H1 (cell line): ENCODE data around the gene WNK2. TPM values are rescaled to one million over a fixed set of nuclear protein-coding genes. Genes with fewer than 3 reads are reported as not detected.

Experiments
- HDAC2 ChIP-seq, 2 experiments: fragments of 300-600 bp in 1 of 2; sonication (generic) in 1 of 2; IDR thresholded peaks; 2 replicates each; pipeline ENCODE4 v1.6.1; 2011 to 2012; ENCODE audit warnings: low read depth in 2 of 2, low read length in 2 of 2, mild to moderate bottlenecking in 2 of 2, moderate library complexity in 2 of 2, borderline replicate concordance in 1 of 2, inconsistent platforms in 1 of 2
- polyA plus RNA-seq, 7 experiments: library from polyadenylated mRNA; depleted of rRNA in 3 of 7; stranded (reverse) in 5 of 7; unstranded in 2 of 7; fragments of >200 nt in 5 of 7; fragments of 200-250 nt in 2 of 7; gene quantifications; 1 replicate in 5 of 7; 2 replicates in 1 of 7; 4 replicates in 1 of 7; pipeline versions ENCODE4 v1.2.1 to v1.2.3, GENCODE V29; 2011 to 2013; ENCODE audit warnings: missing spikeins in 2 of 7, mixed read lengths in 2 of 7
- total RNA-seq: library from RNA; stranded (reverse); fragmentation: NEBNext Ultra II Directional; extraction: Animal tissue kit (Norgen Biotek cat#: 25700); gene quantifications from 2 replicates; pipeline ENCODE4 v1.2.1, GENCODE V29; 2021

The WNK2 gene
- total and polyA plus RNA-seq, 2 of the 8 experiments (the other 6 are each of a cell fraction or from before 2014, with no cell fraction given): 12.0 to 87.2 TPM

DNA sequence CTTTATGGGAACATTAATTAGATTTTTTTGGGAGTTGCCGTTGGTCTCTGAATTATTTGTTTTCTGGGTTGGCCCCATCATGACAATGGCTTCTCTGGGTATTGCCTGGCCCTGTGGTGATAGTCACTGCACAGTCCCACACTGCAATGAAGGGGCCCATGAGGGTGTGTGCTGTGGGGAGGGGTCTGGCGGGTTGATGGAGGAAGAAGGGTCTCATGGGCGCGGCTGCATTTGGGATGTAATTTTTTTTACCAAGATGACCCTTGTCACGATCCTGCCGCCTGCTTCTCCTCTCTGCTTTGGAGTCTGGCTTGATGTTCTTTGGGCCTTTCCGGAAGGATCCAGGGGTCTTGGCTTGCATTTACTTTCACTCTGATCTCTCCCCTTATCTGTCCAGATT is 44.1 kb downstream of the WNK2 start (continued):
- TF ChIP-seq HDAC2 (IDR thresholded peaks at IDR 0.05; ENCODE audit: borderline replicate concordance in 1 of 2, low read depth in 2 of 2, low read length in 2 of 2): no peak
